GM13977 (cell line): ENCODE results near the gene ACTN4.
"Not testable (repeated sequence)": the region's sequence is repeated elsewhere in the genome, so short reads cannot be mapped to it uniquely, and the experiment has no call there.

Experiments
- DNase-seq: peaks from one replicate; pipeline ENCODE4 v3.0.0; 2012; ENCODE audit warnings: low spot score
- in situ Hi-C: fragments of 300-500 bp; cut with MboI; formaldehyde crosslinking; loops from one replicate; pipeline ENCODE4 v1.12.0; 2022; ENCODE audit warnings: low sequenced_read_pairs, low pct_unique_long_range_greater_than_20kb, mixed read lengths, inconsistent platforms; ENCODE audit not compliant: unreplicated experiment
- TF ChIP-seq, protein P1 (sequence below): IDR thresholded peaks from 2 replicates; pipeline ENCODE4 v1.5.1; 2012; ENCODE audit warnings: mild to moderate bottlenecking, control low read depth; ENCODE audit not compliant: insufficient read depth; ENCODE audit errors: extremely low read depth, missing control alignments

Gene ACTN4

DNA sequence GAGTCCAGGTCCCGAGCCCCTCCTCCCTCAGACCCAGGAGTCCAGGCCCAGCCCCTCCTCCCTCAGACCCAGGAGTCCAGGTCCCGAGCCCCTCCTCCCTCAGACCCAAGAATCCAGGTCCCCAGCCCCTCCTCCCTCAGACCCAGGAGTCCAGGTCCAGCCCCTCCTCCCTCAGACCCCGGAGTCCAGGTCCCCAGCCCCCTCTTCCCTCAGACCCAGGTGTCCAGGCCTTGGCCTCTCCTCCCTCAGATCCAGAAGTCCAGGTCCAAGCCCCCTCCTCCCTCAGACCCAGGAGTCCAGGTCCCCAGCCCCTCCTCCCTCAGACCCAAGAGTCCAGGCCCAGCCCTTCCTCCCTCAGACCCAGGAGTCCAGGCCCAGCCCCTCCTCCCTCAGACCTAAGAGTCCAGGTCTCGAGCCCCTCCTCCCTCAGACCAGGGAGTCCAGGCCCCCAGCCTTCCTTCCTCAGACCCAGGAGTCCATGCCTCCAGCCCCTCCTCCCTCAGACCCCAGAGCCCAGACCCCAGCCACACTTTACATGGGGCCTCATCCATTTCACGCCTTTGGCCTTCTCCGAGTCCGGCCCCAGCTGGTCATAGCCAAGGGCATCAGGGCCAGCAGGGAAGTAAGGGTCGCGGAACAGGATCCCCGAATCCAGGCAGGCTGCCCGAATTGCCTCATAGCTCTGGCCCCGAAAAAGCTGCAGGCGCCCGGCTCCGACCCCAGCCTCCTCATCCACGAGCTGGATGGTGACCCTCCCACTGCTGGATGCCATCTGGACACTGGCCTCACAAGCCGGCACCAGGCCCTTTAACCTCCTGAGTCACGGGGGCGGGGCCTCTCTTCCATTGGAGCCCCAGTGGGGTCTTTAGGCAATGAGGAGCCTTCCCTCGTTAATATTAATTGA, 96.2 kb downstream of the ACTN4 start:
- no peak for DNase-seq
- TF ChIP-seq, protein P1, sequence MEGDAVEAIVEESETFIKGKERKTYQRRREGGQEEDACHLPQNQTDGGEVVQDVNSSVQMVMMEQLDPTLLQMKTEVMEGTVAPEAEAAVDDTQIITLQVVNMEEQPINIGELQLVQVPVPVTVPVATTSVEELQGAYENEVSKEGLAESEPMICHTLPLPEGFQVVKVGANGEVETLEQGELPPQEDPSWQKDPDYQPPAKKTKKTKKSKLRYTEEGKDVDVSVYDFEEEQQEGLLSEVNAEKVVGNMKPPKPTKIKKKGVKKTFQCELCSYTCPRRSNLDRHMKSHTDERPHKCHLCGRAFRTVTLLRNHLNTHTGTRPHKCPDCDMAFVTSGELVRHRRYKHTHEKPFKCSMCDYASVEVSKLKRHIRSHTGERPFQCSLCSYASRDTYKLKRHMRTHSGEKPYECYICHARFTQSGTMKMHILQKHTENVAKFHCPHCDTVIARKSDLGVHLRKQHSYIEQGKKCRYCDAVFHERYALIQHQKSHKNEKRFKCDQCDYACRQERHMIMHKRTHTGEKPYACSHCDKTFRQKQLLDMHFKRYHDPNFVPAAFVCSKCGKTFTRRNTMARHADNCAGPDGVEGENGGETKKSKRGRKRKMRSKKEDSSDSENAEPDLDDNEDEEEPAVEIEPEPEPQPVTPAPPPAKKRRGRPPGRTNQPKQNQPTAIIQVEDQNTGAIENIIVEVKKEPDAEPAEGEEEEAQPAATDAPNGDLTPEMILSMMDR, result no peak
- in situ Hi-C loops, result loop anchor here (25.0 kb wide), 1 partner anchor 169 kb away; the partner anchor contains the start of gene CCER2

DNA sequence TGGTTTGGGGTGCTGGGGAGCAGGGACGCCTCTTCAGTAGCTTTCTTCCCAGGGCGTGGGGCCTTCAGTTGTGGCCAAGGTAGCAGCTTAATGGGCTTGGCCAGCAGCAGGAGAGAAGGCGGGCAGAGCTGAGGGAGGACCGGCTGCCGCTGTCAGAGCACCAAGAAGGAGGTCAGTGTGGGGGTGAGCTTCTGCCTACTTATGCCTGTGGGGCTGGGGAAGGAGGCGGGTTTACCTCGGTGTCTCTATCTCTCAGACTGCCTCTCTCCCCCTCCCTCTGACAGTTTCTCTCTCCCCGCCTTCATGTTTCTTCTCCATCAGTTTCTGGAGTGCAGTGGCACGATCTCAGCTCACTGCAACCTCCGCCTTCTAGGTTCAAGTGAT, 96.8 kb downstream of the ACTN4 start, which contains the start of gene CAPN12:
CAPN12 (minus strand) TSS at position 177 of the 384 bp plus-strand sequence. CDS start 309 bp downstream, outside the sequence.
- TF ChIP-seq, protein P1, result no peak
- in situ Hi-C loops, result loop anchor here (25.0 kb wide), 1 partner anchor 168 kb away; the partner anchor contains the start of gene CCER2
- no peak for DNase-seq

DNA sequence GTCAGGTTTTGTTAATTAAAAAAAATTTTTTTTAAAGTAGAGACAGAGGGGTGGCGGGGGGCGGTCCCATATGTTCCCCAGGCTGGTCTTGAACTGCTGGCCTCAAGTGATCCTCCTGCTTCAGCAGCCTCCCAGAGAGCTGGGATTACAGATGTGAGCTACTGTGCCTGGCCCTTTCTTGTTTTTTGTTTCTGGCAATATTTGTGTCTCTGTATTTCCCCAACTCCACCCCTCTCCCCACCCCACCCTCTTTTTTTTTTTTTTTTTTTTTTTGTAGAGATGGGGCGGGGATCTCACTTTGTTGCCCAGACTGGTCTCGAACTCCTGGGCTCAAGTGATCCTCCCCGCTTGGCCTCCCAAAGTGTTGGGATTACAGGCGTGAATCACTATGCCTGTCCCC, 97.4 kb downstream of the ACTN4 start:
- in situ Hi-C loops, result loop anchor here (25.0 kb wide), 1 partner anchor 167 kb away; the partner anchor contains the start of gene CCER2

DNA sequence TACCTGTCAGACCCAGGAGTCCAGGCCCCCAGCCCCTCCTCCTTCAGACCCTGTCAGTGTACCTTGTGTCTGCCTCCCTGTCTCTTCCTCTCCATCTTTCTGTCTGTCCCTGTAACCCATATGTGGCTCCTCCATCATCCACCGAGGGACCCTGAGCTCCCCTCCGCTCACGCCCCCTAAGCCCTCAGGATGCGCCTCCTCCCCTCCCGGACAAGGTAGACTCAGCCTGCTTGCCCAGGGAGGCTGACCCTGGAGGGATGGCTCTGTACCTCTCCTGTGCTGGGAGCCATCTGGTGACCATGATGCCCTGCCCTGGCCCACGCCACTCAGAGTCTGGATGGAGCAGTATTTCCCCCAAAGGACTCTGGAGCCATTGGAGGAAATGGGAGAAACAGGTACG, 97.9 kb downstream of the ACTN4 start:
- peak; percentile 6 for DNase-seq
- TF ChIP-seq, protein P1, result no peak
- in situ Hi-C loops, result loop anchor here (25.0 kb wide), 1 partner anchor 167 kb away; the partner anchor contains the start of gene CCER2

More for the DNA sequence above, 97.4 kb downstream of the ACTN4 start:
- TF ChIP-seq, protein P1, result no peak
- no peak for DNase-seq

DNA sequence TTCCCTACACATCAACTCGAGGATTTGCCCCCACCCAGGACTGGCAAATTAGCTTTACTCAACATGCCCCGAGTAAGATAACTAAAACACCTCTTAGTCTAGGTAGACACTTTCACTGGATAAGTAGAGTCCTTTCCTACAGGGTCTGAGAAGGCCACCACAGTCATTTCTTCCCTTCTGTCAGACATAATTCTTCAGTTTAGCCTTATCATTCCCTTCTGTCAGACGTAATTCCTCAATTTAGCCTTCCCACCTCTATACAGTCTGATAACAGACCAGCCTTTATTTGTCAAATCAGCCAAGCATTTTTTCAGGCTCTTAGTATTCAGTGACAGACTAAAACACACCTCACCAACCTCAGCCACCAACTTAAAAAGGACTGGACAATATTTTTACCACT, 106.3 kb downstream of the ACTN4 start:
- not testable (repeated sequence) for DNase-seq

DNA sequence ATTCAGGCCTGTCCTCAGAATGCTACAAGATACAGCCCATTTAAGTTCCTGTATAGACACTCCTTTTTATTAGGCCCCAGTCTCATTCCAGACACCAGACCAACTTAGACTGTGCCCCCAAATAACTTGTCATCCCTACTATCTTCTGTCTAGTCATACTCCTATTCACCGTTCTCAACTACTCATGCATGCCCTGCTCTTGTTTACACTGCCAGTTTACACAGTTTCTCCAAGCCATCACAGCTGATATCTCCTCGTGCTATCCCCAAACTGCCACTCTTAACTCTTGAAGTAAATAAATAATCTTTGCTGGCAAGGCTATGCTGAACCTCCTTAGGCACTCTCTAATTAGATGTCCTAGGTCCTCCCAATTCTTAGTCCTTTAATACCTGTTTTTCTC, 106.7 kb downstream of the ACTN4 start:
- in situ Hi-C loops, DNase-seq: not testable (repeated sequence)

More for the DNA sequence above, 106.3 kb downstream of the ACTN4 start:
- in situ Hi-C loops, result not testable (repeated sequence)

DNA sequence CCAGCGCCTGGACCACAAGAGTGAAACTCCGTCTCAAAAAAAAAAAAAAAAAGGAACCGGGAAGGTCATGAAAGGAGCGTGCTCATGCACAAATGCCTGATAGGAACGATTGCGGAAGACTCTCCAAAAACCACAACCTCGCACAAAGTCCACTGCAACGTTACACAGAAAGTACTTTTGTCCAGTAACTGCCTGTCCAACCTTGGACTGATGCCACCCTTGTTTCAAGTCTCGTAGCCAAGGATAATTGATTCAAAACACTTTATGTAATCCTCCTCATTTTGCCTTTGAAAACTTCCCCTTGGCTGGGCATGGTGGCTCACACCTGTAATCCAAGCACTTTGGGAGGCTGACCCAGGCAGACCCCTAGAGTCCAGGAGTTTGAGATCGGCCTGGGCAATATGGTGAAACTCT, 112.1 kb downstream of the ACTN4 start:
- in situ Hi-C loops, result no loop called here
- TF ChIP-seq, protein P1, result no peak
- DNase-seq, result no peak

DNA sequence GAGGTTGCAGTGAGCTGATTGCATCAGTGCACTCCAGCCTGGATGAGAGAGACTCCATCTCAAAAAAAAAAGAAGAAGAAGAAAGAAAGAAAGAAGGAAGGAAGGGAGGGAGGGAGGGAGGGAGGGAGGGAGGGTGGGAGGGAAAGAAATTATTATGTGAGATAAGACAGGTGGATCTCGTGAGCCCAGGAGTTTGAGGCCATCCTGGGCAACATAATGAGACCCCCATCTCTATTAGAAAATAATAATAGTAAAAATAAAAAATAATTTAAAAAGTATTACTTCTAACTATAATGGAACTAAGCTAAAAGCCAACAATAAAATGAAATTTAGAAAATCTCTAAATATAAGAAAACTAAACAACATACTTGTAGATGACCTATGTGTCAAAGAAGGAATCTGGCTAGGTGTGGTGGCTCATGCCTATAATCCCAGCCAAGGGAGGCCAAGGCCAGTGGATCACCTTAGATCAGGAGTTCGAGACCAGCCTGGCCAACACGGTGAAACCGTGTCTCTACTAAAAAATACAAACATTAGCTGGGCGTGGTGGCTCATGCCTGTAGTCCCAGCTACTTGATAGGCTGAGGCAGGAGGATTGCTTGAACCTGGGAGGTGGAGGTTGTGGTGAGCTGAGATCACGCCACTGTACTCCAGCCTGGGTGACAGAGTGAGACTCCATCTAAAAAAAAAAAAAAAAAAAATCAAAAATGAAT, 113.5 kb downstream of the ACTN4 start:
- DNase-seq, in situ Hi-C loops: not testable (repeated sequence)

DNA sequence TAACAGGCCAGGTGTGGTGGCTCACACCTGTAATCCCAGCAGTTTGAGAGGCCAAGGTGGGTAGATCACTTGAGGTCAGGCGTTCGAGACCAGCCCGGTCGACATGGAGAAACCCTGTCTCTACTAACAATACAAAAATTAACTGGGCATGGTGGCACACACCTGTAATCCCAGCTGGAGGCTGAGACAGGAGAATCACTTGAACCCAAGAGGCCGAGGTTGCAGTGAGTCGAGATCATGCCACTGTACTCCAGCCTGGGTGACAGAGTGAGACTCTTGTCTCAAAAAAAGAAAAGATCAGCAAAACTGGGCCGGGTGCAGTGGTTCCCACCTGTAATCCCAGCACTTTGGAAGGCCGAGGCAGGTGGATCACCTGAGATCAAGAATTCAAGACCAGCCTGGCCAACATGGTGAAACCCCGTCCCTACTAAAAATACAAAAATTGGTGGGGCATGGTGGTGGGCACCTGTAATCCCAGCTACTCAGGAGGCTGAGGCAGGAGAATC, 114.5 kb downstream of the ACTN4 start:
- in situ Hi-C loops, DNase-seq: not testable (repeated sequence)
